Suppressor macrophage treated with lipopolysaccharide for 1 hour (primary cell): ENCODE data around the gene SLC25A21.
"Not testable (repeated sequence)": the region's sequence is repeated elsewhere in the genome, so short reads cannot be mapped to it uniquely, and the experiment has no call there.

Experiments
- DNase-seq, 3 donors: peaks; one replicate each; pipeline ENCODE4 v3.0.0-alpha.2; 2020 to 2022

SLC25A21 gene

GRCh38 chr14:37185670-37186069 lies 13.3 kb upstream of the SLC25A21 start:
- no peak for DNase-seq

DNA sequence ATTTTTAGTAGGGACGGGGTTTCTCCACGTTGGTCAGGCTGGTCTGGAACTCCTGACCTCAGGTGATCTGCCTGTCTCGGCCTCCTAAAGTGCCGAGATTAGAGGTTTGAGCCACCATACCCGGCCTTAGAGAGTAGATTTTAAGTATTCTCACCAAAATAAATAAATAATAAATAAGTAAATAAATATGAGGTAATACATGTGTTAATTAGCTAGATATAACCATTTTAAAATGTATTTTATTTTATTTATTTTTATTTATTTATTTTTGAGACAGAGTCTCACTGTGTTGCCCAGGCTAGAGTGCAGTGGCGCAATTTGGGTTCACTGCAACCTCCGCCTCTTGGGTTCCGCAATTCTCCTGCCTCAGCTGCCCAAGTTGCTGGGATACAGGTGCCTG lies 12.1 kb upstream of the SLC25A21 start:
- DNase-seq = not testable (repeated sequence)

DNA sequence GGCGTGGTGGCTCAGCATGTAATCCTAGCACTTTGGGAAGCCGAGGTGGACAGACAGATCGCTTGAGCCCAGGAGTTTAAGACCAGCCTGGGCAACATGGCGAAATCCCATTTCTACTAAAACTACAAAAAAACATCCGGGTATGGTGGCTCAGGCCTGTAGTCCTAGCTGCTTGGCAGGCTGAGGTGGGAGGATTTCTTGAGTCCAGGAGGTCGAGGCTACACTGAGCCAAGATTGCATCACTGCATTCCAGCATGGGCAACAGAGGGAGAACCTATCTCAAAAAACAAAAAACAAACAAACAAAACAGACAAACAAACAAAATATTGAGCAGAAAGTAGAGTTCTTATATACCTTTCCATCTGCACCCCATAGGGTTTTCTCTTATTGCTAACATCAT lies 9.0 kb upstream of the SLC25A21 start:
- no peak for DNase-seq

- not testable (repeated sequence) for DNase-seq
Observed at GRCh38 chr14:37180886-37181285, 8.5 kb upstream of the SLC25A21 start.

DNA sequence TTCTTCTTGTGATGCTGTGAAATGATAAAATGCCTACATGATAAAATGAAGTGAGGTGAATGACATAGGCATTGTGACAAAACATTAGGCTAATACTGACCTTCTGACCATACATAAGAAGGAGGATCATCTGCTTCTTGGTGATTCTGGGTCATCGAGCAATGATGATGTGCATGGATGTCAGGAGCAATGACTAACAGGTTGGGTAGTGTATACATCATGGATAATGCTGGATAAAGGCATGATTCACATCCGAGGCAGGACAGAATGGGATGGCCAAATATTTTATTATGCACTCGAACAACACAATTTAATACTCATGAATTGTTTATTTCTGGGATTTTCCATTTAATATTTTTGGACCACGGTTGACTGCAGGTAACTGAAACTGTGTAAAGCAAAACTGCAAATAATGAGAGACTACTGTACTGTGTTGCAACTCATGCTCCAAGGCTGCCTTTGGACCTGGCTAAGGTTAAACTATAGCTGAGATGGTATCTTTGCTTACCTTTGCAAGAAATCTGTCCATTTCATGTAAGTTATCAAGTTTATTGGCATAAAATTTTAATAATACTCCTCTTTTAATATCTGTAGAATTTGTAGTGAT lies 7.6 kb upstream of the SLC25A21 start:
- no peak for DNase-seq

- DNase-seq = no peak
Observed at GRCh38 chr14:37172936-37173614, 669 bp upstream of the SLC25A21 start.

DNA sequence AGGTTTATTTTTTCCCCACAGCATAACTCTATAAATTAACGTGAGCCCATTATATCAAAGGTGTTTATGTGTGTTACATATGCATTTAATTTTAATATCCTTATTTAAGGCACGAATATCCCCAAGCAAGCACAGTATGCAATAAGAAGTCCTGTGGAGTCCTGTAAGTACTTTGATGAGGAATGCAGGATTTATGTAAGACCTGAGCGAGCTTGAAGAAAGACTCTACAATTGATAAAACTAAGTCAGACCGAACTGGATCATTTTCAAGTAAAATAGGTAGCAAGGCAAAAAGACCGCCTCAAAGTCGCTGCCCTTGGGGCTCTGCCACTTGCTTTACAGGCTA lies 755 bp downstream of the SLC25A21 start:
- DNase-seq = no peak

- DNase-seq = no peak
Observed at GRCh38 chr14:37170993-37171392, 1.4 kb downstream of the SLC25A21 start.

GRCh38 chr14:37170237-37170636 lies 2.2 kb downstream of the SLC25A21 start:
- no peak for DNase-seq

DNA sequence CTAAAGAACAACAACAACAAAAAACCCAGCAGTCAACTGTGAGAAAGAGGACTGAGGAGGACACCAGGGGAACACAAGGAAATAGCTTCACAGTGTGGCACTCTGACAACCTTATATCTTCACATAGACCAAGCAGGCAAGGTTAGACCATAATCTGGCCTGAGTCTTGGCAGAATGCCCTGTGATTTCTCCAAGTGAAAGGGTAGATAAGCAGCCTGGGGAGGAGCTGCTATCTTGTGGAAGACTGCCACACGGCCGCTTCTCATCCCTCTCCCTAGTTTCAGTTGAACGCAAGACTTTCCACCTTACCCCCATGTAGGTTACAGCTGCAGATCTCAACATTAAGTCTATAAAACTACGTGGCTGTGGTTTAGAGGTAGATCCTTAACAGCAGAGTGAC lies 3.7 kb downstream of the SLC25A21 start:
- no peak for DNase-seq

GRCh38 chr14:37167151-37168047 lies 5.0 kb downstream of the SLC25A21 start:
- DNase-seq = no peak

- no peak for DNase-seq
Observed at GRCh38 chr14:37165794-37166193, 6.6 kb downstream of the SLC25A21 start.

DNA sequence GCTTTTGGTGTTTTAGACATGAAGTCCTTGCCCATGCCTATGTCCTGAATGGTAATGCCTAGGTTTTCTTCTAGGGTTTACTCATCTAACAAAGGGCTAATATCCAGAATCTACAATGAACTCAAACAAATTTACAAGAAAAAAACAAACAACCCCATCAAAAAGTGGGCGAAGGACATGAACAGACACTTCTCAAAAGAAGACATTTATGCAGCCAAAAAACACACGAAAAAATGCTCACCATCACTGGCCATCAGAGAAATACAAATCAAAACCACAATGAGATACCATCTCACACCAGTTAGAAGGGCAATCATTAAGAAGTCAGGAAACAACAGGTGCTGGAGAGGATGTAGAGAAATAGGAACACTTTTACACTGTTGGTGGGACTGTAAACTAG lies 10.1 kb downstream of the SLC25A21 start:
- DNase-seq = not testable (repeated sequence)

- DNase-seq = no peak
Observed at GRCh38 chr14:37157987-37158386, 14.4 kb downstream of the SLC25A21 start.

DNA sequence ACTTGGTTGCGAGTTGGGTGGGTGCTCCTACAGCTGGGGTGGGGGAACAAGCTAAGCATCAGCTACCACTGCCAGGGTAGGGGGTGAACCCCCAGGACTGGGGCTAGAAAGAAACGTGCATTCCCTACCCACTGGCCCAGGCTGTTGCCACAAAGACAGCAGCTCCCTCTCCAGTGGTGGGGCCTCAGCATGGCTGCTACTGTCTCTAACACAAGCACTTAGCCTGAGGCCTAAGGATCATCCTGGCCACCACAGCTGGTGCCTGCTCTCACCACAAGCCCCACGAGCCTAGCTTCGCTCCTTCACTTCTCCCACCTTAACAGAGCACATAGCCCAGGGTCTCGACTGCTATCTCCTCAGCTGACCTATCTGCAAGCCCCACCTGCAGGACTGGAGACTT lies 18.9 kb downstream of the SLC25A21 start:
- DNase-seq = no peak

DNA sequence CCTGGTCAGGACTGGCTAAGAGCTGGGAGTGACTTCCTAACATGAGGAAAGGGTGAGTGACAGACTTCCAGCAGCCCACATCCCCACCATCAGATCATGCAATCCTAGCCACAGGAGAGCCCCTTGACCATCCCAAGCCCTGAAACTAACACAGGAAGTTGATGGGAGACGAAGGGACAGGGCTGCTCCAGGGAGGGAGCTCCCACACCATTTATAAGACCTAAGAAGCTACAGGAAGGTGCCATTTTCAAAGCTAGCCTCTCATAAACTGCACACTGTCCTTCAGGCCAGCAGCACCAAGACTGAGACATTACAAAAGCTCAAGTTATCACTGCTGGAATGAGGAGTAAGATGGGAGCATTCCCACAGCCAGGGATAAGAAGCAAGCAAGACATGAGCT lies 19.4 kb downstream of the SLC25A21 start:
- DNase-seq = no peak

DNA sequence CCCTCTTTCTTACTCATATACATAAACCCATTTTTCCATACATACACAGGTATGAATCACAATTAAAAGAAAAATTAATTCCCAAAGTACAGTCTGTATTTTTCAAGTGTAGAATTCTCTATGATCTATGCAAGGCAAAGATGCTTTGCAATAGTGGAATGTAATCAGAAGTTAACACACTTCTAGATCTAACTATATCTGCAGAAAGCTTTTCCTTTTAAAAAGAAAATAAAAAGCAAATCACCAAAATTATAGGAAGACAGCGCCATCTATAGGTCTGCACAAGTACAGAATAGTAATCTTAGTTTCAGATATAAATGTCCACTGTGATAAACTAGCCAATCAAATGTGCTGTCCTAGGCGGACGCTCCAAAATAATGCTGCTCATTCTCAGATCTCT lies 22.0 kb downstream of the SLC25A21 start:
- peak; percentile 43 to 66 (median 62) for DNase-seq

DNA sequence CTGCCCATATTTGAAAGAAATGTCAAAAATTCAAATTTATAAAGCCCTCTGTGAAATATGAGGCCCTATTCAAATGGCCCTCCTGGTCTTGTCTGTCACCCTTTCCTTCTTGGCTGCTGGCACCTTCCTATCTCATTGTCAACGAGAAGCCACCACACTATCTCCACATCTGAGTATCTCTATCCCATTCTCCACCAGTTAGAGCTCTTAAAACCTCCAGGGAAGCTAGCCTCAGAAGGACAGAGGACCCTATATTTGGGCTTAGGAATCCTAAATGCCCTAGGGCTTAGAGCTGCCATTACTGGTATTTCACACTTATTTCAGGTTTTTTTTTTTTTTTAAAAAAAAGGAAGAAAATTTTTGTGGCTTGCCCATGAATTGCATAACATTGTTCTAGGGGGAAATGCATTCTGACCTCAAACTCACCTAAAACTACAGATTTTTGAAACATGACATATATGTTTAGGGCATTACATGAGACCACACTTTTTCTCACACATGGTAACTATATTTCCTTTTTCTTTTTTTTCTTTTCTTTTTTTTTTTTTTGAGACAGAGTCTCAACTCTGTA lies 25.0 kb downstream of the SLC25A21 start:
- DNase-seq = peak; percentile 4 to 53 (median 47)

DNA sequence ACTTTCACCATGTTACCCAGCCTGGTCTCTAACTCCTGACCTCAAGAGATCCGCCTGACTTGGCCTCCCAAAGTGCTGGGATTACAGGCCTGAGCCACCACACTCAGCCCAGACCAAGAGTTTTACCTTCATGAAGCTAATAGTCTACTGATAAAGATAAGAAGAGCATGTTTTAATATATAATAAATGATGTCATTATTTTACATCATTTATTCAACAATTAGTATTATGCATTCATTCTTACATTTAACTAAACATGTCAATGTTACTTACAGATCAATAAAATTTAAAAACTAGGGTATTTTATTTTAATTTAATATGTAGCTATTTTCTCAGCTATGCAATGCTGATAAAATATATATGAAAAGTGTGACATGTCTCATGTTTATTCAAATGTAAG lies 26.0 kb downstream of the SLC25A21 start:
- not testable (repeated sequence) for DNase-seq

GRCh38 chr14:37145395-37145794 lies 27.0 kb downstream of the SLC25A21 start:
- peak in 1 of 3 donors; percentile 2 for DNase-seq

DNA sequence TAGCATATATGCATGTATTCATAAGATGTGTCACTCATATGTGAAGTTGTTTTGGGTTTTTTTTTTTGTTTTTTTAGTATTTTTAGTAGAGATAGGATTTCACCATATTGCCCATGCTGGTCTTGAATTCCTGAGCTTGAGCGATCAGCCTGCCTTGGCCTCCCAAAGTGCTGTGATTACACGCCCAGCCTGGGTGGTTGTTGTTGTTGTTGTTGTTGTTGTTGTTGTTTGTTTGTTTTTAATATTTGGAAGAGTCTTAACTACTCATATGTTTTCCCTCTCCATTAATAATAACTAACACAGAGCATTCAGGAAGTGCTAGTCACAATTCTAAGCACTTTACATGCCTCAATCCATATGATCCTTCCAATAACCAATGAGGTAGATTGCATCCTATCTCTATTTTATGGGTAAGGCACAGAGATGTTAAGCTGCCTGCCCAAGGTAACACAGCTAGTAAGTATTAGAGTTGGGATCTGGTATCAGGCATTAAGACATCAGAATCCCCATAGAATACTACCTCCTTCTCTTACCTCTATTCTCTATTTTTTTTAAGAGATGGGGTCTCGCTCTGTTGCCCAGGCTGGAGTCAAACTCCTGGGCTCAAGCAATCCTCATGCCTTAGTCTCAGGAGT lies 27.6 kb downstream of the SLC25A21 start:
- no peak for DNase-seq

GRCh38 chr14:37143475-37143874 lies 28.9 kb downstream of the SLC25A21 start:
- peak in 2 of 3 donors; percentile 19 to 30 for DNase-seq

DNA sequence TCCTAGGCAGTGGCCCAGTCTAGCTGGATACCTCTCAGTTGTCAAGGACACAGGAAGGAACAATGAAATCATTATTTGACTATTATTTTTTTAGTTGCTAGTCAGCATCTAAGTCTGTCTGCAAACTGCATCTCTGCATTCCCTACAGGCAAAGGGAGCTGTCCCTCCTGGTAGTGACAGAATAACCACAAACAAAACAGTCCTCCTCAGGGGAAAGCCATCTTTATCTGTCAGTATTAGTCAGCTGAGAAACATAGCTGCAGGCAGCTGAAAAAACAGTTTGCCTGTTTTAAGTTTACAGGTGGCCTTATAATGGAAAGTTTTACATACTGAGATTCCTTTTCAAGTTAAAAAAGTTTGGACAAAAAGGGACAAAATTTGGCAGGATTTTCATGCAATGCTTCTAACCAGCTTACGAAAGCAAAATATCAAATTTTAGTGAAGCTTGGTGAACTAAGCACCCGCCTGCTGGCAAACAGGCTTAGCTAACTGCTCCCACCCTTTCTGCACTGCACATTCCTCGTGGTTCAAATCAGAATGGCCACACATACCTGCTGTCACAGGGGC lies 29.5 kb downstream of the SLC25A21 start:
- no peak for DNase-seq
